GM12878 (cell line): ENCODE results near the gene PKN3. TPM values are rescaled to one million over a fixed set of nuclear protein-coding genes. Genes with fewer than 3 reads are reported as not detected.

Experiments used
- BHLHE40 ChIP-seq, 2 experiments: fragments of 450-650 bp in 1 of 2; IDR thresholded peaks; 2 replicates each; pipeline ENCODE4 v1.6.1; 2011 to 2017; ENCODE audit warnings: low read depth in 2 of 2, borderline replicate concordance in 1 of 2, improper control_type of control experiment in 1 of 2, low read length in 1 of 2, mild to moderate bottlenecking in 1 of 2
- CHD4 ChIP-seq: fragments of 200-600 bp; sonication (generic); IDR thresholded peaks from 2 replicates; pipeline ENCODE4 v1.6.1; 2016; ENCODE audit warnings: mild to moderate bottlenecking
- ESRRA ChIP-seq: IDR thresholded peaks from 2 replicates; pipeline ENCODE4 v1.6.1; 2012; ENCODE audit warnings: mild to moderate bottlenecking, low read length, improper control_type of control experiment
- IKZF2 ChIP-seq, 2 experiments: fragments of 450-650 bp; IDR thresholded peaks; 2 replicates each; pipeline ENCODE4 v1.6.1; 2017; ENCODE audit warnings: mild to moderate bottlenecking in 2 of 2, moderate library complexity in 2 of 2
- JUNB ChIP-seq: IDR thresholded peaks from 2 replicates; pipeline ENCODE4 v1.6.1; 2016; ENCODE audit warnings: antibody characterized with exemption, mild to moderate bottlenecking
- JUND ChIP-seq: IDR thresholded peaks from 2 replicates; pipeline ENCODE4 v1.6.1; 2012; ENCODE audit warnings: low read depth, mild to moderate bottlenecking, low read length, improper control_type of control experiment, moderate library complexity
- NBN ChIP-seq: fragments of 450-650 bp; IDR thresholded peaks from 2 replicates; pipeline ENCODE4 v1.6.1; 2016
- NFIC ChIP-seq: IDR thresholded peaks from 2 replicates; pipeline ENCODE4 v1.6.1; 2012; ENCODE audit warnings: low read depth, mild to moderate bottlenecking, inconsistent platforms, low read length, moderate library complexity
- NFYB ChIP-seq: IDR thresholded peaks from 2 replicates; pipeline ENCODE4 v1.6.1; 2011; ENCODE audit warnings: low read depth, mild to moderate bottlenecking, low read length, improper control_type of control experiment, moderate library complexity; ENCODE audit not compliant: insufficient read depth
- NKRF ChIP-seq: fragments of 450-650 bp; conservative IDR thresholded peaks from 2 replicates; pipeline ENCODE4 v1.6.1; 2017; ENCODE audit warnings: mild to moderate bottlenecking, moderate library complexity
- NR2C1 ChIP-seq: fragments of 450-650 bp; IDR thresholded peaks from 2 replicates; pipeline ENCODE4 v1.6.1; 2017; ENCODE audit warnings: antibody characterized with exemption, mild to moderate bottlenecking, moderate library complexity
- POLR2A ChIP-seq: IDR thresholded peaks from 2 replicates; pipeline ENCODE4 v1.6.1; 2011; ENCODE audit warnings: low read depth, mild to moderate bottlenecking, low read length
- RAD21 ChIP-seq: IDR thresholded peaks from 2 replicates; pipeline ENCODE4 v1.6.1; 2011; ENCODE audit warnings: mild to moderate bottlenecking, low read depth, low read length, moderate library complexity; ENCODE audit not compliant: insufficient read depth
- SMARCA5 ChIP-seq: fragments of 450-650 bp; IDR thresholded peaks from 2 replicates; pipeline ENCODE4 v1.6.1; 2017; ENCODE audit warnings: mild to moderate bottlenecking
- SP1 ChIP-seq: IDR thresholded peaks from one replicate; pipeline ENCODE4 v1.6.1; 2011; ENCODE audit warnings: low read depth, low read length
- STAT1 ChIP-seq: fragments of 450-650 bp; conservative IDR thresholded peaks from 2 replicates; pipeline ENCODE4 v1.6.1; 2014; ENCODE audit warnings: antibody characterized with exemption, mild to moderate bottlenecking
- TCF12 ChIP-seq: IDR thresholded peaks from 2 replicates; pipeline ENCODE4 v1.6.1; 2011; ENCODE audit warnings: low read depth, mild to moderate bottlenecking, low read length
- ZNF217 ChIP-seq: fragments of 450-650 bp; IDR thresholded peaks from 2 replicates; pipeline ENCODE4 v1.6.1; 2017; ENCODE audit warnings: antibody characterized with exemption, mild to moderate bottlenecking
- ZNF384 ChIP-seq: IDR thresholded peaks from 2 replicates; pipeline ENCODE4 v1.6.1; 2012; ENCODE audit warnings: low read depth, mild to moderate bottlenecking, low read length, improper control_type of control experiment, borderline replicate concordance
- polyA plus RNA-seq, 11 experiments: library from polyadenylated mRNA; depleted of rRNA in 4 of 11; unstranded in 6 of 11; stranded (reverse) in 5 of 11; fragments of >200 nt; fragmentation: Nextera tagmentation in 4 of 11; fragmentation: Illumina TruSeq in 1 of 11; extraction: Ambion mirVana in 4 of 11; extraction: Trizol in 1 of 11; gene quantifications; 1 replicate in 1 of 11; 2 replicates in 10 of 11; pipeline versions ENCODE4 v1.2.1 to v1.2.3, GENCODE V29; 2011 to 2016; ENCODE audit warnings: inconsistent platforms in 2 of 11, missing spikeins in 2 of 11, low read depth in 1 of 11
- total RNA-seq, 4 experiments: library from RNA; depleted of rRNA in 3 of 4; stranded (reverse); fragments of >200 nt in 3 of 4; fragmentation: Illumina TruSeq in 1 of 4; extraction: Trizol in 1 of 4; gene quantifications; 2 replicates each; pipeline versions ENCODE4 v1.2.1 to v1.2.3, GENCODE V29; 2013 to 2021
- TF ChIP-seq, protein P1 (sequence below): fragments of 450-650 bp; formaldehyde crosslinking; IDR thresholded peaks from 2 replicates; pipeline ENCODE4 v1.4.0; 2022; ENCODE audit warnings: mild to moderate bottlenecking, moderate library complexity
- TF ChIP-seq, protein P2 (sequence below): IDR thresholded peaks from 2 replicates; pipeline ENCODE4 v1.6.1; 2012; ENCODE audit warnings: improper control_type of control experiment, low read depth, low read length; ENCODE audit not compliant: insufficient replicate concordance

PKN3 gene
- total and polyA plus RNA-seq, 10 of the 15 experiments (the other 5 are each of a cell fraction or from before 2014, with no cell fraction given): 0.35 to 11.0 (median 3.3) TPM

- TF ChIP-seq, protein P1, sequence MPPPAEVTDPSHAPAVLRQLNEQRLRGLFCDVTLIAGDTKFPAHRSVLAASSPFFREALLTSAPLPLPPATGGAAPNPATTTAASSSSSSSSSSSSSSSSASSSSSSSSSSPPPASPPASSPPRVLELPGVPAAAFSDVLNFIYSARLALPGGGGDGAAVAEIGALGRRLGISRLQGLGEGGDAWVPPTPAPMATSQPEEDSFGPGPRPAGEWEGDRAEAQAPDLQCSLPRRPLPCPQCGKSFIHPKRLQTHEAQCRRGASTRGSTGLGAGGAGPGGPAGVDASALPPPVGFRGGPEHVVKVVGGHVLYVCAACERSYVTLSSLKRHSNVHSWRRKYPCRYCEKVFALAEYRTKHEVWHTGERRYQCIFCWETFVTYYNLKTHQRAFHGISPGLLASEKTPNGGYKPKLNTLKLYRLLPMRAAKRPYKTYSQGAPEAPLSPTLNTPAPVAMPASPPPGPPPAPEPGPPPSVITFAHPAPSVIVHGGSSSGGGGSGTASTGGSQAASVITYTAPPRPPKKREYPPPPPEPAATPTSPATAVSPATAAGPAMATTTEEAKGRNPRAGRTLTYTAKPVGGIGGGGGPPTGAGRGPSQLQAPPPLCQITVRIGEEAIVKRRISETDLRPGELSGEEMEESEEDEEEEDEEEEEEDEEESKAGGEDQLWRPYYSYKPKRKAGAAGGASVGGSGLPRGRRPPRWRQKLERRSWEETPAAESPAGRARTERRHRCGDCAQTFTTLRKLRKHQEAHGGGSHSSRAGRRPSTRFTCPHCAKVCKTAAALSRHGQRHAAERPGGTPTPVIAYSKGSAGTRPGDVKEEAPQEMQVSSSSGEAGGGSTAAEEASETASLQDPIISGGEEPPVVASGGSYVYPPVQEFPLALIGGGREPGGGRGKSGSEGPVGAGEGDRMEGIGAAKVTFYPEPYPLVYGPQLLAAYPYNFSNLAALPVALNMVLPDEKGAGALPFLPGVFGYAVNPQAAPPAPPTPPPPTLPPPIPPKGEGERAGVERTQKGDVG (CRISPR knock-in tag): no peak
- TF ChIP-seq IKZF2 (IDR thresholded peaks at IDR 0.05) (peak; percentile 29 to 48; a peak in 1 of 4 replicates), POLR2A (no peak), NR2C1 (no peak), STAT1 (no peak), RAD21 (no peak), ZNF384 (no peak), BHLHE40 (IDR thresholded peaks at IDR 0.05; ENCODE audit: borderline replicate concordance in 1 of 2, low read depth in 2 of 2, low read length in 1 of 2) (peak in 1 of 2 experiments; percentile 44; a peak in 1 of 4 replicates), CHD4 (no peak), SMARCA5 (peak; percentile 6; the same call in 1 of the 2 replicates), NBN (peak; percentile 32; the same call in 1 of the 2 replicates), NKRF (no peak), TCF12 (no peak), SP1 (peak; percentile 4), JUND (no peak), JUNB (no peak), NFIC (no peak), ZNF217 (peak; percentile 5; the same call in 1 of the 2 replicates), NFYB (peak; percentile 72), ESRRA (no peak)
- TF ChIP-seq, protein P2, sequence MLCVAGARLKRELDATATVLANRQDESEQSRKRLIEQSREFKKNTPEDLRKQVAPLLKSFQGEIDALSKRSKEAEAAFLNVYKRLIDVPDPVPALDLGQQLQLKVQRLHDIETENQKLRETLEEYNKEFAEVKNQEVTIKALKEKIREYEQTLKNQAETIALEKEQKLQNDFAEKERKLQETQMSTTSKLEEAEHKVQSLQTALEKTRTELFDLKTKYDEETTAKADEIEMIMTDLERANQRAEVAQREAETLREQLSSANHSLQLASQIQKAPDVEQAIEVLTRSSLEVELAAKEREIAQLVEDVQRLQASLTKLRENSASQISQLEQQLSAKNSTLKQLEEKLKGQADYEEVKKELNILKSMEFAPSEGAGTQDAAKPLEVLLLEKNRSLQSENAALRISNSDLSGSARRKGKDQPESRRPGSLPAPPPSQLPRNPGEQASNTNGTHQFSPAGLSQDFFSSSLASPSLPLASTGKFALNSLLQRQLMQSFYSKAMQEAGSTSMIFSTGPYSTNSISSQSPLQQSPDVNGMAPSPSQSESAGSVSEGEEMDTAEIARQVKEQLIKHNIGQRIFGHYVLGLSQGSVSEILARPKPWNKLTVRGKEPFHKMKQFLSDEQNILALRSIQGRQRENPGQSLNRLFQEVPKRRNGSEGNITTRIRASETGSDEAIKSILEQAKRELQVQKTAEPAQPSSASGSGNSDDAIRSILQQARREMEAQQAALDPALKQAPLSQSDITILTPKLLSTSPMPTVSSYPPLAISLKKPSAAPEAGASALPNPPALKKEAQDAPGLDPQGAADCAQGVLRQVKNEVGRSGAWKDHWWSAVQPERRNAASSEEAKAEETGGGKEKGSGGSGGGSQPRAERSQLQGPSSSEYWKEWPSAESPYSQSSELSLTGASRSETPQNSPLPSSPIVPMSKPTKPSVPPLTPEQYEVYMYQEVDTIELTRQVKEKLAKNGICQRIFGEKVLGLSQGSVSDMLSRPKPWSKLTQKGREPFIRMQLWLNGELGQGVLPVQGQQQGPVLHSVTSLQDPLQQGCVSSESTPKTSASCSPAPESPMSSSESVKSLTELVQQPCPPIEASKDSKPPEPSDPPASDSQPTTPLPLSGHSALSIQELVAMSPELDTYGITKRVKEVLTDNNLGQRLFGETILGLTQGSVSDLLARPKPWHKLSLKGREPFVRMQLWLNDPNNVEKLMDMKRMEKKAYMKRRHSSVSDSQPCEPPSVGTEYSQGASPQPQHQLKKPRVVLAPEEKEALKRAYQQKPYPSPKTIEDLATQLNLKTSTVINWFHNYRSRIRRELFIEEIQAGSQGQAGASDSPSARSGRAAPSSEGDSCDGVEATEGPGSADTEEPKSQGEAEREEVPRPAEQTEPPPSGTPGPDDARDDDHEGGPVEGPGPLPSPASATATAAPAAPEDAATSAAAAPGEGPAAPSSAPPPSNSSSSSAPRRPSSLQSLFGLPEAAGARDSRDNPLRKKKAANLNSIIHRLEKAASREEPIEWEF: no peak
Observed at GRCh38 chr9:128724744-128725211, 22.5 kb downstream of the PKN3 start (continued).
